ENCODE data around the gene NKAIN2. TPM values are rescaled to one million over a fixed set of nuclear protein-coding genes. Genes with fewer than 3 reads are reported as not detected.

Gene NKAIN2
- polyA plus RNA-seq, 1 donor (not counting 4 experiments of a cell fraction or from before 2014, with no cell fraction given): 0.13 TPM

- Histone ChIP-seq H3K9ac (ENCODE audit: control insufficient read depth, extremely low read depth, insufficient read depth, low read length) (no peak overlapping the region), H3K4me3 (ENCODE audit: control insufficient read depth in 2 of 3, extremely low read depth in 1 of 3, insufficient read depth in 2 of 3, low read depth in 1 of 3, low read length in 3 of 3) (no peak overlapping the region), H3K9me3 (ENCODE audit: control insufficient read depth, low read depth, low read length) (no peaks in the 10 kb centered on the region), H3K4me1 (ENCODE audit: control insufficient read depth, extremely low read depth, insufficient read depth, low read length) (no peaks in the 10 kb centered on the region), H2AFZ (ENCODE audit: control insufficient read depth, low read length) (no peak overlapping the region), H3K4me2 (ENCODE audit: control insufficient read depth, extremely low read depth, insufficient read depth, low read depth, low read length) (no peak overlapping the region), H4K20me1 (ENCODE audit: control insufficient read depth, extremely low read depth, insufficient read depth, low read length) (no peaks in the 10 kb centered on the region), H3K27me3 (ENCODE audit: control insufficient read depth, extremely low read depth, insufficient read depth, low read length) (no peaks in the 10 kb centered on the region), H3K36me3 (ENCODE audit: control insufficient read depth in 2 of 2, extremely low read depth in 1 of 2, insufficient read depth in 2 of 2, low read length in 2 of 2) (no peaks in the 10 kb centered on the region), H3K27ac (ENCODE audit: control insufficient read depth, insufficient read depth, low read length) (no peak overlapping the region), H3K79me2 (ENCODE audit: control insufficient read depth, insufficient read depth, low read length) (no peaks in the 10 kb centered on the region), H3K9me1 (ENCODE audit: control insufficient read depth, extremely low read depth, insufficient read depth, low read length) (no peaks in the 10 kb centered on the region)
- DNase-seq (ENCODE audit: low read depth, low spot score) (no peak), FAIRE-seq (no peak)
- dilution Hi-C loops (cut with MboI; ENCODE audit: extremely low pct_ligation_motif_present, low sequenced_read_pairs): no loop called here
- TF ChIP-seq EZH2 (IDR thresholded peaks at IDR 0.05; ENCODE audit: low read length): no peak
- TF ChIP-seq, protein P1, sequence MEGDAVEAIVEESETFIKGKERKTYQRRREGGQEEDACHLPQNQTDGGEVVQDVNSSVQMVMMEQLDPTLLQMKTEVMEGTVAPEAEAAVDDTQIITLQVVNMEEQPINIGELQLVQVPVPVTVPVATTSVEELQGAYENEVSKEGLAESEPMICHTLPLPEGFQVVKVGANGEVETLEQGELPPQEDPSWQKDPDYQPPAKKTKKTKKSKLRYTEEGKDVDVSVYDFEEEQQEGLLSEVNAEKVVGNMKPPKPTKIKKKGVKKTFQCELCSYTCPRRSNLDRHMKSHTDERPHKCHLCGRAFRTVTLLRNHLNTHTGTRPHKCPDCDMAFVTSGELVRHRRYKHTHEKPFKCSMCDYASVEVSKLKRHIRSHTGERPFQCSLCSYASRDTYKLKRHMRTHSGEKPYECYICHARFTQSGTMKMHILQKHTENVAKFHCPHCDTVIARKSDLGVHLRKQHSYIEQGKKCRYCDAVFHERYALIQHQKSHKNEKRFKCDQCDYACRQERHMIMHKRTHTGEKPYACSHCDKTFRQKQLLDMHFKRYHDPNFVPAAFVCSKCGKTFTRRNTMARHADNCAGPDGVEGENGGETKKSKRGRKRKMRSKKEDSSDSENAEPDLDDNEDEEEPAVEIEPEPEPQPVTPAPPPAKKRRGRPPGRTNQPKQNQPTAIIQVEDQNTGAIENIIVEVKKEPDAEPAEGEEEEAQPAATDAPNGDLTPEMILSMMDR (optimal IDR thresholded peaks at IDR 0.05 in 1 of 3, IDR thresholded peaks at IDR 0.05 in 1 of 3, conservative IDR thresholded peaks at IDR 0.05 in 1 of 3; ENCODE audit: extremely low read depth in 1 of 3, insufficient read depth in 2 of 3, low read length in 3 of 3): no peak
Observed at GRCh38 chr6:123997223-123997622, 193.6 kb downstream of the NKAIN2 start.

DNA sequence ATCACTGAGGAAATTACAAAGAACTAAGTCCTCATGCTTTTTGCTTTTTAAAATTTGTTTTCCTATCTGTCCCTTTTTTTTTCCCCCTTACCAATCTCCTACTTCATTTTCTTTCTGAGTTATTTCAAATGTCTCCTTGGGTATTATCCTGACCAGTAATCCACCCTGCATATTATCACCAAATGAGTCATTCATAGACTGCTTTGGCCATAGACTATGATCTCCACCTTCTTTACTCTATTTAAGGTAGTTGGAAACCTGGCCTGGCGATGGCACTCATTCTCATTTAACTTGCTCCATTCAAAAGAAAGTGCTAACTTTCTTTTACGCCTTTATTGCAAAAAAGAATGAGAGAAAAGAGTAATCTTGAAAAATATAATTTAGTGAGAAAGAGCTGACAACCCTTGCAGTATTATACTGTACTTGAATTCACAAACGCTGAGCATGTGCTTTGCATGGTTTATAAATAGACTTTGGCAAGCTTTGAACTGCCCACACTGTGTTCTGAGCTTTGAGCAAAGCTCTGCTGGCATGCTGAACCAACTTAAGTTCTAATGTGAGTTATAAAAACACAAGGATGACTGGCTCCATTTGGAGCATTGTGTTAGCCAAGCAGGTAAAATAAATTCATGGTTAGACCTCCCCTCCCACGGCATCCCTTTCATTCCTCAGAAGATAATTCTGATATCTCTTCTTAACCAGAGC is 198.9 kb downstream of the NKAIN2 start:
- H3K9me1 ChIP-seq (ENCODE audit: control insufficient read depth, extremely low read depth, insufficient read depth, low read length): no peaks in the 10 kb centered on the region
- H3K4me3 ChIP-seq (ENCODE audit: control insufficient read depth in 2 of 3, extremely low read depth in 1 of 3, insufficient read depth in 2 of 3, low read depth in 1 of 3, low read length in 3 of 3): no peak overlapping the region
- no peaks in the 10 kb centered on the region for H3K27me3 ChIP-seq (ENCODE audit: control insufficient read depth, extremely low read depth, insufficient read depth, low read length)
- no peak overlapping the region for H3K9ac ChIP-seq (ENCODE audit: control insufficient read depth, extremely low read depth, insufficient read depth, low read length)
- H3K9me3 ChIP-seq (ENCODE audit: control insufficient read depth, low read depth, low read length): no peaks in the 10 kb centered on the region
- no peak overlapping the region for H2AFZ ChIP-seq (ENCODE audit: control insufficient read depth, low read length)
- dilution Hi-C loops (cut with MboI; ENCODE audit: extremely low pct_ligation_motif_present, low sequenced_read_pairs): no loop called here
- no peaks in the 10 kb centered on the region for H3K79me2 ChIP-seq (ENCODE audit: control insufficient read depth, insufficient read depth, low read length)
- no peak overlapping the region for H3K4me2 ChIP-seq (ENCODE audit: control insufficient read depth, extremely low read depth, insufficient read depth, low read depth, low read length)
- no peaks in the 10 kb centered on the region for H3K36me3 ChIP-seq (ENCODE audit: control insufficient read depth in 2 of 2, extremely low read depth in 1 of 2, insufficient read depth in 2 of 2, low read length in 2 of 2)
- TF ChIP-seq EZH2 (IDR thresholded peaks at IDR 0.05; ENCODE audit: low read length): no peak
- TF ChIP-seq, protein P1 (optimal IDR thresholded peaks at IDR 0.05 in 1 of 3, IDR thresholded peaks at IDR 0.05 in 1 of 3, conservative IDR thresholded peaks at IDR 0.05 in 1 of 3; ENCODE audit: extremely low read depth in 1 of 3, insufficient read depth in 2 of 3, low read length in 3 of 3): no peak
- no peak overlapping the region for H3K27ac ChIP-seq (ENCODE audit: control insufficient read depth, insufficient read depth, low read length)
- no peaks in the 10 kb centered on the region for H4K20me1 ChIP-seq (ENCODE audit: control insufficient read depth, extremely low read depth, insufficient read depth, low read length)
- FAIRE-seq: no peak
- DNase-seq (ENCODE audit: low read depth, low spot score): no peak
- H3K4me1 ChIP-seq (ENCODE audit: control insufficient read depth, extremely low read depth, insufficient read depth, low read length): no peaks in the 10 kb centered on the region
